ENCODE measurements around the gene CHMP4A. TPM values are rescaled to one million over a fixed set of nuclear protein-coding genes. Genes with fewer than 3 reads are reported as not detected.
A peak's percentile ranks its signal among the peaks of the same experiment; 100 is the strongest.

Gene CHMP4A
- total and polyA plus RNA-seq, 2 of the 13 experiments (the other 11 are each of a cell fraction or from before 2014, with no cell fraction given) = 83.6 to 113 TPM

GRCh38 chr14:24215495-24216344 is 2.4 kb upstream of the CHMP4A start, which contains the start of gene MDP1 (continued):
- TF ChIP-seq ATF3 (CRISPR knock-in tag; IDR thresholded peaks at IDR 0.05) (peak; percentile 93), TMF1 (CRISPR knock-in tag; IDR thresholded peaks at IDR 0.05; ENCODE audit: low read depth) (peak; percentile 97), MBD4 (IDR thresholded peaks at IDR 0.05; ENCODE audit: borderline replicate concordance, low read length) (no peak), ZNF33A (CRISPR knock-in tag; IDR thresholded peaks at IDR 0.05; ENCODE audit: borderline replicate concordance) (no peak), SMAD9 (CRISPR knock-in tag; IDR thresholded peaks at IDR 0.05) (no peak), ZSCAN12 (CRISPR knock-in tag; IDR thresholded peaks at IDR 0.05) (no peak; the same call in 1 of the 2 replicates), ZBTB39 (CRISPR knock-in tag; IDR thresholded peaks at IDR 0.05) (peak; percentile 38; the same call in 1 of the 2 replicates), EED (CRISPR knock-in tag; IDR thresholded peaks at IDR 0.05) (peak; percentile 95), MAFG (CRISPR knock-in tag; IDR thresholded peaks at IDR 0.05) (no peak), PLSCR1 (CRISPR knock-in tag; IDR thresholded peaks at IDR 0.05; ENCODE audit: borderline replicate concordance) (no peak), PBX2 (CRISPR knock-in tag; IDR thresholded peaks at IDR 0.05) (0 out of 2 replicates have a peak, but pooled peaks have one; percentile 7), ZBTB3 (CRISPR knock-in tag; IDR thresholded peaks at IDR 0.05; ENCODE audit: borderline replicate concordance, low read depth) (peak; percentile 87; the same call in 1 of the 2 replicates), CBX2 (IDR thresholded peaks at IDR 0.05; ENCODE audit: low read depth, low read length) (no peak), CBX2 (CRISPR knock-in tag; IDR thresholded peaks at IDR 0.05; ENCODE audit: low read depth) (no peak), PPARG (CRISPR knock-in tag; conservative IDR thresholded peaks at IDR 0.05) (peak; percentile 86), ZFAT (CRISPR knock-in tag; conservative IDR thresholded peaks at IDR 0.05) (no peak), SRSF1 (optimal IDR thresholded peaks at IDR 0.05; ENCODE audit: low read depth, low read length) (peak; percentile 99), ZNF589 (CRISPR knock-in tag; conservative IDR thresholded peaks at IDR 0.05) (peak; percentile 98), CSRNP2 (CRISPR knock-in tag; conservative IDR thresholded peaks at IDR 0.05; ENCODE audit: low read depth) (no peak), ZC3H13 (CRISPR knock-in tag; IDR thresholded peaks at IDR 0.05) (peak; percentile 96), HDAC2 (CRISPR knock-in tag; IDR thresholded peaks at IDR 0.05) (peak; percentile 91), YY1 (IDR thresholded peaks at IDR 0.05; ENCODE audit: insufficient read depth, insufficient replicate concordance, low read depth, low read length) (peak; percentile 96)

Measured in HepG2 (cell line).